ENCODE results near the gene KIRREL1.

DNA sequence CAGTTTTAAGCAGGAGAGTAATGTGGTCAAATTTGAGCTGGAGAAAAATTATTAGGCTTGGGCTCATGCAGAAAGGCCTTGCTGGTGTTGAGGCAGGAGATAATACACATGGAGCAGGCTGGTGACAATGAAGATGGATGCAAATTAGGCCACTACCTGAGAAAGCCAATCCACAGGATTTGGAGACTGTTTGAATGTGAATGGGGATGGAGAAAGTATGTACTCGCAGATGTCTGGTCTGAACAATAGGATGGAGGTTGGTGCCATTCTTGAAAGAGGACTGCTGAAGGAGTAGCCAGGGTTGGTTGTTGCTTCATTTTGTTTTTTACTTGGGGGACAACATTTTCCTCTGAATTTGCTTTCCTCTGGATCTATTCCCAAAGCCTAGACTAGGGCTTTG lies 8.0 kb upstream of the KIRREL1 start:
- TF ChIP-seq, protein P1, sequence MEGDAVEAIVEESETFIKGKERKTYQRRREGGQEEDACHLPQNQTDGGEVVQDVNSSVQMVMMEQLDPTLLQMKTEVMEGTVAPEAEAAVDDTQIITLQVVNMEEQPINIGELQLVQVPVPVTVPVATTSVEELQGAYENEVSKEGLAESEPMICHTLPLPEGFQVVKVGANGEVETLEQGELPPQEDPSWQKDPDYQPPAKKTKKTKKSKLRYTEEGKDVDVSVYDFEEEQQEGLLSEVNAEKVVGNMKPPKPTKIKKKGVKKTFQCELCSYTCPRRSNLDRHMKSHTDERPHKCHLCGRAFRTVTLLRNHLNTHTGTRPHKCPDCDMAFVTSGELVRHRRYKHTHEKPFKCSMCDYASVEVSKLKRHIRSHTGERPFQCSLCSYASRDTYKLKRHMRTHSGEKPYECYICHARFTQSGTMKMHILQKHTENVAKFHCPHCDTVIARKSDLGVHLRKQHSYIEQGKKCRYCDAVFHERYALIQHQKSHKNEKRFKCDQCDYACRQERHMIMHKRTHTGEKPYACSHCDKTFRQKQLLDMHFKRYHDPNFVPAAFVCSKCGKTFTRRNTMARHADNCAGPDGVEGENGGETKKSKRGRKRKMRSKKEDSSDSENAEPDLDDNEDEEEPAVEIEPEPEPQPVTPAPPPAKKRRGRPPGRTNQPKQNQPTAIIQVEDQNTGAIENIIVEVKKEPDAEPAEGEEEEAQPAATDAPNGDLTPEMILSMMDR (IDR thresholded peaks at IDR 0.05), result no peak
- TF ChIP-seq POLR2AphosphoS5 (IDR thresholded peaks at IDR 0.05), result no peak
- TF ChIP-seq POLR2A (IDR thresholded peaks at IDR 0.05), result no peak
